ENCODE measurements around the gene ADCY2. TPM values are rescaled to one million over a fixed set of nuclear protein-coding genes. Genes with fewer than 3 reads are reported as not detected.

ADCY2 gene
- total RNA-seq, 1 experiment from 2014 or later: not detected

- DNase-seq: no peak
- Histone ChIP-seq H3K4me1 (no peaks in the 10 kb centered on the region), H3K27me3 (replicated peaks; ENCODE audit: control insufficient read depth, insufficient read depth, low read length) (no peaks in the 10 kb centered on the region), H3K36me3 (ENCODE audit: control insufficient read depth, insufficient read depth, low read length) (no peaks in the 10 kb centered on the region), H3K9me3 (no peaks in the 10 kb centered on the region), H3K4me3 (ENCODE audit: low read depth, low read length) (no peak overlapping the region)
- TF ChIP-seq, protein P1, sequence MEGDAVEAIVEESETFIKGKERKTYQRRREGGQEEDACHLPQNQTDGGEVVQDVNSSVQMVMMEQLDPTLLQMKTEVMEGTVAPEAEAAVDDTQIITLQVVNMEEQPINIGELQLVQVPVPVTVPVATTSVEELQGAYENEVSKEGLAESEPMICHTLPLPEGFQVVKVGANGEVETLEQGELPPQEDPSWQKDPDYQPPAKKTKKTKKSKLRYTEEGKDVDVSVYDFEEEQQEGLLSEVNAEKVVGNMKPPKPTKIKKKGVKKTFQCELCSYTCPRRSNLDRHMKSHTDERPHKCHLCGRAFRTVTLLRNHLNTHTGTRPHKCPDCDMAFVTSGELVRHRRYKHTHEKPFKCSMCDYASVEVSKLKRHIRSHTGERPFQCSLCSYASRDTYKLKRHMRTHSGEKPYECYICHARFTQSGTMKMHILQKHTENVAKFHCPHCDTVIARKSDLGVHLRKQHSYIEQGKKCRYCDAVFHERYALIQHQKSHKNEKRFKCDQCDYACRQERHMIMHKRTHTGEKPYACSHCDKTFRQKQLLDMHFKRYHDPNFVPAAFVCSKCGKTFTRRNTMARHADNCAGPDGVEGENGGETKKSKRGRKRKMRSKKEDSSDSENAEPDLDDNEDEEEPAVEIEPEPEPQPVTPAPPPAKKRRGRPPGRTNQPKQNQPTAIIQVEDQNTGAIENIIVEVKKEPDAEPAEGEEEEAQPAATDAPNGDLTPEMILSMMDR (IDR thresholded peaks at IDR 0.05; ENCODE audit: insufficient read depth in 1 of 2, low read depth in 1 of 2, low read length in 1 of 2, severe bottlenecking in 1 of 2, unreplicated experiment in 1 of 2): no peak
- Mint-ChIP-seq H3K4me1 (ENCODE audit: low read depth, unreplicated experiment) (no peaks in the 10 kb centered on the region), H3K36me3 (ENCODE audit: insufficient read depth, unreplicated experiment) (no peaks in the 10 kb centered on the region), H3K9me3 (ENCODE audit: unreplicated experiment) (no peaks in the 10 kb centered on the region), H3K4me3 (ENCODE audit: unreplicated experiment) (no peak overlapping the region), H3K27ac (ENCODE audit: unreplicated experiment) (no peak overlapping the region), H3K27me3 (ENCODE audit: insufficient read depth, unreplicated experiment) (peaks cover 4% of the 10 kb centered on the region)
- POLR2A ChIA-PET: no interaction called here
- CTCF ChIA-PET: no interaction called here
- BruUV-seq (replicated peaks): no TSS peak
- intact Hi-C loops (cut with micrococcal nuclease; ENCODE audit: unreplicated experiment): no loop called here
Observed at GRCh38 chr5:7585807-7586206, 189.9 kb downstream of the ADCY2 start.

- no peaks in the 10 kb centered on the region for H3K4me1 ChIP-seq
- H3K36me3 ChIP-seq (ENCODE audit: control insufficient read depth, insufficient read depth, low read length): no peaks in the 10 kb centered on the region
- H3K4me3 ChIP-seq (ENCODE audit: low read depth, low read length): no peak overlapping the region
- H3K4me3 Mint-ChIP-seq (ENCODE audit: unreplicated experiment): no peak overlapping the region
- no TSS peak for BruUV-seq (replicated peaks)
- H3K4me1 Mint-ChIP-seq (ENCODE audit: low read depth, unreplicated experiment): no peaks in the 10 kb centered on the region
- intact Hi-C loops (cut with micrococcal nuclease; ENCODE audit: unreplicated experiment): no loop called here
- no peaks in the 10 kb centered on the region for H3K27me3 ChIP-seq (replicated peaks; ENCODE audit: control insufficient read depth, insufficient read depth, low read length)
- CTCF ChIA-PET: no interaction called here
- H3K27ac Mint-ChIP-seq (ENCODE audit: unreplicated experiment): no peak overlapping the region
- no peaks in the 10 kb centered on the region for H3K9me3 ChIP-seq
- H3K9me3 Mint-ChIP-seq (ENCODE audit: unreplicated experiment): no peaks in the 10 kb centered on the region
- DNase-seq: no peak
- no peaks in the 10 kb centered on the region for H3K36me3 Mint-ChIP-seq (ENCODE audit: insufficient read depth, unreplicated experiment)
- peaks cover 2% of the 10 kb centered on the region for H3K27me3 Mint-ChIP-seq (ENCODE audit: insufficient read depth, unreplicated experiment)
- TF ChIP-seq, protein P1 (IDR thresholded peaks at IDR 0.05; ENCODE audit: insufficient read depth in 1 of 2, low read depth in 1 of 2, low read length in 1 of 2, severe bottlenecking in 1 of 2, unreplicated experiment in 1 of 2): no peak
- POLR2A ChIA-PET: no interaction called here
Observed at GRCh38 chr5:7586480-7586879, 190.5 kb downstream of the ADCY2 start.

DNA sequence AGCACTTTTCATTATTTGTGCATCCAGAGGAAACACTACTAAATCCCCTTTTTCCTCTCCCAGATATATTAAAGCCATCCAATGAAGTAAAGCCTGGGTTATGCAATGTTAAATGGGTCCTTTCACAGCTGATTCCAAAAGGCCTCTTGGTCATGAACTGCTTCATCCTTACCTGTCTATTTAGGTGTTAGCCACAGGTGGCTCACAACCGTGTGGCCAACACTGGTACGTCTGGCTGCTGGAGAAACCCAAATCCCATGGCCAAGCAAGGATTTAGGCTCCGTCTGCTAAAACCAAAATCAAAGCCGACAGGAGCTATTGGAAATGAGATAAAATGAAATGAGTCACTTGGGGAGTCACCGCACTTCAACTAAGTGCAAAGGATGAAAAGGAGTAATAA is 193.9 kb downstream of the ADCY2 start:
- no peaks in the 10 kb centered on the region for H3K36me3 ChIP-seq (ENCODE audit: control insufficient read depth, insufficient read depth, low read length)
- no peaks in the 10 kb centered on the region for H3K9me3 ChIP-seq
- H3K4me1 ChIP-seq: no peaks in the 10 kb centered on the region
- intact Hi-C loops (cut with micrococcal nuclease; ENCODE audit: unreplicated experiment): no loop called here
- H3K36me3 Mint-ChIP-seq (ENCODE audit: insufficient read depth, unreplicated experiment): no peaks in the 10 kb centered on the region
- H3K4me1 Mint-ChIP-seq (ENCODE audit: low read depth, unreplicated experiment): no peaks in the 10 kb centered on the region
- POLR2A ChIA-PET: no interaction called here
- no peaks in the 10 kb centered on the region for H3K9me3 Mint-ChIP-seq (ENCODE audit: unreplicated experiment)
- H3K27me3 ChIP-seq (replicated peaks; ENCODE audit: control insufficient read depth, insufficient read depth, low read length): no peaks in the 10 kb centered on the region
- no peak overlapping the region for H3K4me3 Mint-ChIP-seq (ENCODE audit: unreplicated experiment)
- BruUV-seq (replicated peaks): no TSS peak
- CTCF ChIA-PET: no interaction called here
- TF ChIP-seq, protein P1 (IDR thresholded peaks at IDR 0.05; ENCODE audit: insufficient read depth in 1 of 2, low read depth in 1 of 2, low read length in 1 of 2, severe bottlenecking in 1 of 2, unreplicated experiment in 1 of 2): no peak
- peaks cover 2% of the 10 kb centered on the region for H3K27me3 Mint-ChIP-seq (ENCODE audit: insufficient read depth, unreplicated experiment)
- no peak for DNase-seq
- H3K4me3 ChIP-seq (ENCODE audit: low read depth, low read length): no peak overlapping the region
- H3K27ac Mint-ChIP-seq (ENCODE audit: unreplicated experiment): no peak overlapping the region

Data from Caco-2 (cell line).